Activated naive CD8-positive, alpha-beta T cell treated with anti-CD3 and anti-CD28 coated beads, Interleukin-2, amount 10 ng/mL, durations not matched to agents 7 days and 5 days (primary cell): ENCODE results near the gene EVX2. TPM values are rescaled to one million over a fixed set of nuclear protein-coding genes. Genes with fewer than 3 reads are reported as not detected.
A peak's percentile ranks its signal among the peaks of the same experiment; 100 is the strongest.

ENCODE experiments used
- ATAC-seq: fragments of 150-1000 bp; cut with Tn5 transposase; one replicate; pipeline ENCODE4 v1.10.0; 2021; ENCODE audit warnings: low read depth, moderate library complexity
- POLR2A ChIA-PET: fragments of 350-600 bp; sonication (Branson Sonifier 250); formaldehyde crosslinking; loops from one replicate; lab custom pipeline; 2021; ENCODE audit warnings: antibody characterized with exemption; lab: Charles Lee
- DNase-seq: peaks from one replicate; pipeline ENCODE4 v3.0.0; 2021
- H3K27ac Mint-ChIP-seq: one replicate; pipeline ENCODE4 v1.8.0; 2022; ENCODE audit warnings: mild to moderate bottlenecking, mixed read lengths
- H3K27me3 Mint-ChIP-seq: one replicate; pipeline ENCODE4 v1.8.0; 2022; ENCODE audit warnings: mild to moderate bottlenecking, moderate library complexity, mixed read lengths
- H3K36me3 Mint-ChIP-seq: one replicate; pipeline ENCODE4 v1.8.0; 2021; ENCODE audit warnings: mild to moderate bottlenecking, mixed read lengths
- H3K4me1 Mint-ChIP-seq: one replicate; pipeline ENCODE4 v1.8.0; 2021; ENCODE audit warnings: mixed read lengths
- H3K4me3 Mint-ChIP-seq: one replicate; pipeline ENCODE4 v1.8.0; 2022; ENCODE audit warnings: mild to moderate bottlenecking, moderate library complexity, mixed read lengths
- H3K9me3 Mint-ChIP-seq: one replicate; pipeline ENCODE4 v1.8.0; 2021; ENCODE audit warnings: mixed read lengths
- total RNA-seq, 2 experiments: library from RNA; stranded (reverse); gene quantifications; one replicate each; pipeline ENCODE4 v1.2.3, GENCODE V29; 2021

Gene EVX2
- total RNA-seq, 2 experiments from 2014 or later, result not detected

GRCh38 chr2:176072292-176072669 is 11.5 kb downstream of the EVX2 start:
- Mint-ChIP-seq H3K4me1 (peaks cover 3% of the 10 kb centered on the region), H3K4me3 (no peak overlapping the region), H3K36me3 (no peaks in the 10 kb centered on the region), H3K27me3 (peaks cover 95% of the 10 kb centered on the region), H3K9me3 (peaks cover 1% of the 10 kb centered on the region), H3K27ac (no peak overlapping the region)
- no peak for ATAC-seq
- POLR2A ChIA-PET, result no interaction called here
- no peak for DNase-seq

GRCh38 chr2:176071330-176072291 is 12.2 kb downstream of the EVX2 start:
- Mint-ChIP-seq H3K27ac (no peak overlapping the region), H3K36me3 (no peaks in the 10 kb centered on the region), H3K9me3 (peaks cover 1% of the 10 kb centered on the region), H3K27me3 (peaks cover 90% of the 10 kb centered on the region), H3K4me3 (no peak overlapping the region), H3K4me1 (peaks cover 3% of the 10 kb centered on the region)
- ATAC-seq, result no peak
- DNase-seq, result no peak
- POLR2A ChIA-PET, result no interaction called here

GRCh38 chr2:176068419-176068832 is 15.3 kb downstream of the EVX2 start:
- H3K9me3 Mint-ChIP-seq, result no peaks in the 10 kb centered on the region
- H3K4me3 Mint-ChIP-seq, result no peak overlapping the region
- H3K36me3 Mint-ChIP-seq, result no peaks in the 10 kb centered on the region
- peaks cover 5% of the 10 kb centered on the region for H3K4me1 Mint-ChIP-seq
- DNase-seq, result no peak
- ATAC-seq, result no peak
- no peak overlapping the region for H3K27ac Mint-ChIP-seq
- H3K27me3 Mint-ChIP-seq, result peaks cover 89% of the 10 kb centered on the region
- POLR2A ChIA-PET, result no interaction called here

GRCh38 chr2:176067589-176068418 is 16.0 kb downstream of the EVX2 start:
- Mint-ChIP-seq H3K27me3 (peaks cover 87% of the 10 kb centered on the region), H3K27ac (no peak overlapping the region), H3K36me3 (no peaks in the 10 kb centered on the region), H3K9me3 (no peaks in the 10 kb centered on the region), H3K4me3 (peak overlapping the region; percentile 38), H3K4me1 (peaks cover 5% of the 10 kb centered on the region)
- POLR2A ChIA-PET, result no interaction called here
- ATAC-seq (no peak), DNase-seq (no peak)

GRCh38 chr2:176066645-176067588 is 16.8 kb downstream of the EVX2 start:
- H3K4me1 Mint-ChIP-seq, result peaks cover 5% of the 10 kb centered on the region
- peak overlapping the region; percentile 38 for H3K4me3 Mint-ChIP-seq
- POLR2A ChIA-PET, result no interaction called here
- H3K36me3 Mint-ChIP-seq, result no peaks in the 10 kb centered on the region
- H3K27me3 Mint-ChIP-seq, result peaks cover 87% of the 10 kb centered on the region
- no peaks in the 10 kb centered on the region for H3K9me3 Mint-ChIP-seq
- H3K27ac Mint-ChIP-seq, result no peak overlapping the region
- ATAC-seq, result no peak
- DNase-seq, result no peak

- H3K9me3 Mint-ChIP-seq, result no peaks in the 10 kb centered on the region
- H3K4me3 Mint-ChIP-seq, result no peak overlapping the region
- DNase-seq, result no peak
- H3K36me3 Mint-ChIP-seq, result no peaks in the 10 kb centered on the region
- no peak for ATAC-seq
- H3K27ac Mint-ChIP-seq, result no peak overlapping the region
- POLR2A ChIA-PET, result no interaction called here
- peaks cover 5% of the 10 kb centered on the region for H3K4me1 Mint-ChIP-seq
- H3K27me3 Mint-ChIP-seq, result peaks cover 67% of the 10 kb centered on the region
Observed at GRCh38 chr2:176063958-176064357, 19.8 kb downstream of the EVX2 start.

GRCh38 chr2:176056406-176056805 is 27.4 kb downstream of the EVX2 start:
- peaks cover 12% of the 10 kb centered on the region for H3K27me3 Mint-ChIP-seq
- H3K36me3 Mint-ChIP-seq, result no peaks in the 10 kb centered on the region
- ATAC-seq (no peak), DNase-seq (no peak)
- no peak overlapping the region for H3K4me3 Mint-ChIP-seq
- POLR2A ChIA-PET, result no interaction called here
- H3K4me1 Mint-ChIP-seq, result no peaks in the 10 kb centered on the region
- no peak overlapping the region for H3K27ac Mint-ChIP-seq
- H3K9me3 Mint-ChIP-seq, result no peaks in the 10 kb centered on the region

- DNase-seq (no peak), ATAC-seq (no peak)
- Mint-ChIP-seq H3K36me3 (no peaks in the 10 kb centered on the region), H3K9me3 (no peaks in the 10 kb centered on the region), H3K4me3 (no peak overlapping the region), H3K27ac (no peak overlapping the region), H3K27me3 (peaks cover 21% of the 10 kb centered on the region), H3K4me1 (no peaks in the 10 kb centered on the region)
- POLR2A ChIA-PET, result no interaction called here
Observed at GRCh38 chr2:176039375-176039774, 44.4 kb downstream of the EVX2 start.

- Mint-ChIP-seq H3K36me3 (no peaks in the 10 kb centered on the region), H3K27ac (no peak overlapping the region), H3K4me1 (no peaks in the 10 kb centered on the region), H3K9me3 (no peaks in the 10 kb centered on the region), H3K4me3 (no peak overlapping the region), H3K27me3 (peaks cover 26% of the 10 kb centered on the region)
- no peak for DNase-seq
- ATAC-seq, result no peak
- POLR2A ChIA-PET, result no interaction called here
Observed at GRCh38 chr2:176038694-176039093, 45.1 kb downstream of the EVX2 start.

GRCh38 chr2:176035013-176035691 is 48.6 kb downstream of the EVX2 start:
- H3K4me3 Mint-ChIP-seq, result no peak overlapping the region
- peaks cover 27% of the 10 kb centered on the region for H3K27me3 Mint-ChIP-seq
- no peak overlapping the region for H3K27ac Mint-ChIP-seq
- DNase-seq (no peak), ATAC-seq (no peak)
- no peaks in the 10 kb centered on the region for H3K36me3 Mint-ChIP-seq
- POLR2A ChIA-PET, result no interaction called here
- H3K9me3 Mint-ChIP-seq, result no peaks in the 10 kb centered on the region
- no peaks in the 10 kb centered on the region for H3K4me1 Mint-ChIP-seq

- H3K4me1 Mint-ChIP-seq, result no peaks in the 10 kb centered on the region
- H3K4me3 Mint-ChIP-seq, result no peak overlapping the region
- ATAC-seq (no peak), DNase-seq (no peak)
- H3K9me3 Mint-ChIP-seq, result no peaks in the 10 kb centered on the region
- H3K27ac Mint-ChIP-seq, result no peak overlapping the region
- H3K36me3 Mint-ChIP-seq, result no peaks in the 10 kb centered on the region
- POLR2A ChIA-PET, result no interaction called here
- peaks cover 35% of the 10 kb centered on the region for H3K27me3 Mint-ChIP-seq
Observed at GRCh38 chr2:176027806-176028205, 56.0 kb downstream of the EVX2 start.
